Mesodermal cell (in vitro differentiated cells): Measurements from ENCODE around the gene LMTK2.

Source experiments
- H3K27ac ChIP-seq: 2 replicates; pipeline ENCODE4 v1.7.0; 2013; ENCODE audit warnings: mild to moderate bottlenecking, low read depth, low read length, moderate library complexity; ENCODE audit not compliant: severe bottlenecking
- H3K36me3 ChIP-seq: 2 replicates; pipeline ENCODE4 v1.7.1; 2013; ENCODE audit warnings: mild to moderate bottlenecking, low read length, moderate library complexity; ENCODE audit not compliant: control insufficient read depth, insufficient read depth
- H3K4me1 ChIP-seq: one replicate; pipeline ENCODE4 v1.7.1; 2013; ENCODE audit warnings: mild to moderate bottlenecking, low read length; ENCODE audit not compliant: insufficient read depth, control insufficient read depth, poor library complexity, severe bottlenecking
- H3K4me3 ChIP-seq: 2 replicates; pipeline ENCODE4 v1.7.0; 2013; ENCODE audit warnings: low read length, control low read depth, mild to moderate bottlenecking; ENCODE audit not compliant: insufficient read depth, poor library complexity, severe bottlenecking; ENCODE audit errors: extremely low read depth
- H3K9me3 ChIP-seq: 2 replicates; pipeline ENCODE4 v1.7.1; 2013; ENCODE audit warnings: mild to moderate bottlenecking, low read length, moderate library complexity; ENCODE audit not compliant: control insufficient read depth
- WGBS, 2 experiments: methylation state at CpG; one replicate each; pipeline ENCODE4 v1.1.5; 2013; ENCODE audit warnings: missing lambda C conversion rate in 2 of 2; ENCODE audit not compliant: insufficient coverage in 2 of 2; 5-methylcytosine and 5-hydroxymethylcytosine counted together

The LMTK2 gene

DNA sequence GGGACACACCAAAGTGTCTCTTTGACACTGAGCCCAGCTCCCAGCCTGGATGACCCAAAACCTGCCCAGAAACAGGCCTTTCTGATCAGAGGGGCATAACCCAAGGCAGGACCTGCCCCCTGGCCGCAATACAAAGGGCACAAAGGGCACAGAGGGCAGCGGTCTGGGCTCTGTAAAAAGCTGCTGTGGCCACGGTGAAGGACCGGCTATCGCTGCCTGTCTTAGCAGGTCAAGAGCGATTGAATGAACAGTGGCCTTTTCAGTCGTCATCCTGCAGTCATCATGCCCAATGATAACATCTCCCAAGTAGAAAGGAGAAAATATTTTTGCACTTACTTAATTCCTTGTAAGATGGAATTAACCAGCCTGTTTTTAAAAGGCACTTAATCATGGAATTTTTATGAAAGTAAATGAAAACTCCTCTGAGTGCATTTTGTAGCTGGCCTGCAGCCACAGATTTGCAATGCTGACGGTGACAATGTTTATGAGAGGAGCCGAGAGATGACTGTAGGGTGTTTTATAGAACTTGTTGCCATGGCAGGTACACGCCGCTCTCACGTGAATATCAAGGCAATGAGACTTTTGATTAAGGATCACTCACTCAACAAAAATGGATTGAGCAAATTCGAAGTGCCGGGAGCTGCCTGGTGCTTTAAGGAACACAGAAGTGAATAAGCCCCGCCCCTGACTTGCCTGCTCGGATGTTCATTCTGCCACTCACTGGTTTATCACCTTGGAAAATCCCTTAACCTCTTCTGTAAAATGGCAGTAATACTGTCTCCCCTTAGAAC is 57.2 kb downstream of the LMTK2 start:
- WGBS, 2 experiments = 86 to 88% methylated on average over 14 to 15 of the region's 16 CpGs
- no peak overlapping the region for H3K27ac ChIP-seq
- H3K4me3 ChIP-seq = no peak overlapping the region
- peaks cover 7% of the 10 kb centered on the region for H3K36me3 ChIP-seq
- peaks cover 2% of the 10 kb centered on the region for H3K4me1 ChIP-seq
- no peaks in the 10 kb centered on the region for H3K9me3 ChIP-seq

- Histone ChIP-seq H3K4me3 (no peak overlapping the region), H3K9me3 (no peaks in the 10 kb centered on the region), H3K27ac (no peak overlapping the region), H3K36me3 (peaks cover 5% of the 10 kb centered on the region), H3K4me1 (peaks cover 2% of the 10 kb centered on the region)
- WGBS, 2 experiments = 78 to 83% methylated on average over 4 to 14 of the region's 18 CpGs
These were observed 59.4 kb downstream of the LMTK2 start for GRCh38 chr7:98165827-98166667.

GRCh38 chr7:98166668-98166970 is 60.0 kb downstream of the LMTK2 start:
- Histone ChIP-seq H3K4me3 (no peak overlapping the region), H3K4me1 (peaks cover 2% of the 10 kb centered on the region), H3K9me3 (no peaks in the 10 kb centered on the region), H3K36me3 (peaks cover 9% of the 10 kb centered on the region), H3K27ac (no peak overlapping the region)
- 100% methylated on average over 1 of the region's 2 CpGs for WGBS, 2 experiments

GRCh38 chr7:98167653-98168052 is 61.0 kb downstream of the LMTK2 start:
- Histone ChIP-seq H3K36me3 (peaks cover 14% of the 10 kb centered on the region), H3K27ac (no peak overlapping the region), H3K4me3 (no peak overlapping the region), H3K4me1 (peaks cover 2% of the 10 kb centered on the region), H3K9me3 (no peaks in the 10 kb centered on the region)
- WGBS, 2 experiments = 91 to 95% methylated on average over 13 to 15 of the region's 15 CpGs

DNA sequence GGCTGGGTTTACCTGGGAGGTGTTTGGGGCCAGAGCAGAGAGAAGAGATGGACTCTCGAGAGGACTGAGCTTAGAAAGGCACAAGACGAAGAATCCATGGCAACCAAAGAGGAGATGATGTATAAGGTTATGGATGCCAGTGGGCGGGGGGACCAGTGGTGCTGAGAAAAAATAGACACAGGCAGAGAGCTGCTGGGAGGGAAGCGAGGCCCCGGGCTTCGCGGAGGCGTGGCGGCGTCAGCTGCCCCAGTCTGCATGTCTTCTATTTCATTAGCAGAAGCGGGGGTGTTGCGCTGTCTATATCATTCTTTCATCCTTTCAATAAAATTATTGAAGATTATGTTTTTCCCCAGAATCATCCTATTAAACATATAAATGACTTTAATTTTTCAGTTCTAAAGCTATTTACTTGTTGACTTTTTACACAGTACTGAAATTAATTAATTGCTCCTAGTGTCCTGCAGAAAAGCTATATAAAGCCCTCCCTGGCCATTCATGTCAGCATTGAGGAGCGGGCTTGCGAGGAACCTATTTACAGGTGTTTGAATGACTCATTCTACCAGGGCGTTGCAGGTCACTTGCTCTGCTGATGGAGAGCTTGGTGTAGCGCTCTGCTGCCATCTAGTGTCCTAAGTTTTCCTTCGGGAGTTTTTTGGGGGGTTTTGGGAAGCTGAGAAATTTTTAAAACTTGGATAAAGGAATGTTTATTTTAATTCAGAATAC is 61.7 kb downstream of the LMTK2 start:
- Histone ChIP-seq H3K4me3 (no peak overlapping the region), H3K36me3 (peaks cover 14% of the 10 kb centered on the region), H3K9me3 (no peaks in the 10 kb centered on the region), H3K4me1 (peaks cover 2% of the 10 kb centered on the region), H3K27ac (no peak overlapping the region)
- 68% methylated on average over 14 of the region's 17 CpGs for WGBS, 2 experiments

DNA sequence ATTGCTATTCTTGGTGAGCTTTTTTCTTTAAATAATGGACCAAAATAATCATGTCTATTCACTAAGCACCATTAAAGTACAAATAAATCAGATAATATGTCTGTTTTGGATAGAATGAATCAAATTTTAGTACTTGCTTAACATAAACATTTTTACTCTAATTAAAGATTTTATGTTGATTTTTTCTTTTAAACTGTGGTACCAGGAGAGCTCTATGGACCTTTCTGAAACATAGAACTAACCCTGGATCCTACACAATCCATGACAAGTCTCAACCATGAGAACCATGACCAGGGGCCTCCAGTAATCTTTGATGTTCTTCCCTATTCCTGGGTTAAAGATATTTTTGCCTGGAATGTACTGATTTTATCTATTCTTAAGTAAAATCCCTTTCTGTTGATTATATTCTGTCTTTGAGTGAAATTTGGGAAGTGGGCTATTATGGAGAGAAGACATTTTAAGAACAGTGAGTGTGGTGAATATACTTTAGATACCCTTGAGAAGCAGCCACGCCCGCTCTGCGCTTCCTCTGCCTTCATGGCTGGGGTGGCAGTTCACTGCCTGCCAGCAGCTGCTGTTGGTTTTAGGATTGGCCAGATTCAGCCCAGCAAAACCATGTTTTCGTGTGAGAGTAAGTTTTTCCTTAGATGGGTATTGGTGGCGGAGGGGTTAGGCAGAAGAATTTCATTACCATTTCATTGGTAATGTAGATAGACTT is 62.4 kb downstream of the LMTK2 start:
- Histone ChIP-seq H3K36me3 (peaks cover 14% of the 10 kb centered on the region), H3K9me3 (no peaks in the 10 kb centered on the region), H3K4me3 (no peak overlapping the region), H3K27ac (no peak overlapping the region), H3K4me1 (no peaks in the 10 kb centered on the region)
- 80 to 100% methylated on average over 3 to 4 of the region's 5 CpGs for WGBS, 2 experiments

GRCh38 chr7:98170966-98171365 is 64.3 kb downstream of the LMTK2 start:
- Histone ChIP-seq H3K9me3 (no peaks in the 10 kb centered on the region), H3K4me3 (no peak overlapping the region), H3K4me1 (no peaks in the 10 kb centered on the region), H3K27ac (no peak overlapping the region), H3K36me3 (peaks cover 28% of the 10 kb centered on the region)
- 94 to 96% methylated on average over 6 of the region's 8 CpGs for WGBS, 2 experiments

DNA sequence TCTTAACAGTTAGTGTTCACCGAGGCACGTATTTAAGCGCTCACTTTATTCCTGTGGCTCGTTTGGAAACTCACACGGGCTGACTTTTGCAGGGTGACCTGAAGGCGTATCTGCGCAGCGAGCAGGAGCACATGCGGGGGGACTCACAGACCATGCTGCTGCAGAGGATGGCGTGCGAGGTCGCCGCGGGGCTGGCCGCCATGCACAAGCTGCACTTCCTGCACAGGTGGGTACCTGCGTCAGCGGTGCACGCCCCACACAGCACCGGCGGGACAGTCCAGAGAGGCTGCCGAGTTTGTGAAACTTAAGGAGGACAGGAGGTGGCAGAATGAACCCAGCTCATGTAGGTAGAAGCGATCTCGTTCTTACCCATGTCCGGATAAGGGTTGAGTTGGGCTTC is 64.8 kb downstream of the LMTK2 start:
- WGBS, 2 experiments = 97 to 98% methylated on average over 20 of the region's 24 CpGs
- peaks cover 28% of the 10 kb centered on the region for H3K36me3 ChIP-seq
- H3K4me3 ChIP-seq = no peak overlapping the region
- no peaks in the 10 kb centered on the region for H3K9me3 ChIP-seq
- no peak overlapping the region for H3K27ac ChIP-seq
- H3K4me1 ChIP-seq = no peaks in the 10 kb centered on the region

DNA sequence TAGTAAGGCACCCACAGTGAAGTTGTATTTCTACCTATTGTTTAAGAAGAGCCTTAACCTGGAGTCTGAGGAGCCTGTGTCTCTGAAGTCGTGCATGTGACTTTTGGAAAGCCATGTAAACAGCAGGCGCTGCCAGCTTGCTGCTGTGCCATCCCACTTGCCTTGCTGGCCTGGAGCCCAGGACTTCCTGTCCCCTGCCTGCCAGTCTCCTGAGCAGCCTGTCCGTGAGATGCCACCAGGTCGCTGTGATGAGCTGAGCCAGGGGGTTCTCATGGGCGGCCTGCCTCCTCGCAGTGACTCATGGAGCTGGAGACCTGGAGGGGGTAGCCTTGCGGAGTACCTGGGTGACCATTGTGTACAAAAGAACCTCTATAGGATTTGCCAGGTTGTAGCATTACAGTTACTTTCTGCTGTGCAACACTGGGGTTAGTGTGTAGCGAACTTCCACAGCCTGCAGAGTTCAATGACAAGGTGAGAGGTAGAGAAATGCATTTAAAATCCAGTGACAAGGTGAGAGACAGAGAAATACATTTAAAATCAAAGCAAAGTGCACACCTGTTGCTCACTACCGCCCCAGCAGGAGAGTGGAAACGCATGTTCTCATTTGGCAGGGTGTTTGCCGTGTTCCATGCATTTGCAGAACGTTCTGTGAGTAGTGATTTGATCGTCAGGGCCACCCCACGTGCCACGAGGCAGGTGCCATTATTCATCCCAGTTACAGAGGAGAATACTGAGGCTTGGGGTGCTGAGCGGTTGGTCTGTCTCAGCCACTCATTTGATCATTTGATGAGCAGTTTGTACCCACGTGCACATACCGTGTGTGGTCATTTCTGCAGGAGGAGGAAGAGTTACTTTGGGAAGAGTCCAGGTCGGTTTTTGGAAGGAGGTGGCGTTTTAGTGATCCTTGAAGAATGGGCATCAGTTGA is 67.9 kb downstream of the LMTK2 start:
- WGBS, 2 experiments = 95 to 96% methylated on average over 18 to 19 of the region's 20 CpGs
- no peak overlapping the region for H3K27ac ChIP-seq
- no peak overlapping the region for H3K4me3 ChIP-seq
- H3K36me3 ChIP-seq = peaks cover 28% of the 10 kb centered on the region
- no peaks in the 10 kb centered on the region for H3K9me3 ChIP-seq
- H3K4me1 ChIP-seq = peaks cover 8% of the 10 kb centered on the region
